GM12874 (cell line): ENCODE measurements around the gene COL13A1.

ENCODE experiments used
- CTCF ChIP-seq: IDR thresholded peaks from 2 replicates; pipeline ENCODE4 v1.5.1; 2011; ENCODE audit warnings: low read depth, mild to moderate bottlenecking, control low read depth, low read length, moderate library complexity; ENCODE audit not compliant: insufficient read depth

The COL13A1 gene

GRCh38 chr10:69861251-69862240, 59.8 kb downstream of the COL13A1 start:
- TF ChIP-seq CTCF, result no peak

- TF ChIP-seq CTCF, result no peak
These were observed 61.3 kb downstream of the COL13A1 start for GRCh38 chr10:69862882-69863530.

GRCh38 chr10:69863580-69863979, 61.9 kb downstream of the COL13A1 start:
- no peak for TF ChIP-seq CTCF

GRCh38 chr10:69864321-69864720, 62.6 kb downstream of the COL13A1 start:
- no peak for TF ChIP-seq CTCF

GRCh38 chr10:69865450-69865849, 63.7 kb downstream of the COL13A1 start:
- TF ChIP-seq CTCF, result no peak

GRCh38 chr10:69866246-69866687, 64.6 kb downstream of the COL13A1 start:
- no peak for TF ChIP-seq CTCF

GRCh38 chr10:69866688-69867461, 65.2 kb downstream of the COL13A1 start:
- TF ChIP-seq CTCF, result no peak
